T-helper 22 cell (primary cell): Measurements from ENCODE around the gene RGS3.

Experiments used
- DNase-seq: peaks from one replicate; pipeline ENCODE4 v3.0.0-alpha.2; 2020; ENCODE audit warnings: low read depth

The RGS3 gene

DNA sequence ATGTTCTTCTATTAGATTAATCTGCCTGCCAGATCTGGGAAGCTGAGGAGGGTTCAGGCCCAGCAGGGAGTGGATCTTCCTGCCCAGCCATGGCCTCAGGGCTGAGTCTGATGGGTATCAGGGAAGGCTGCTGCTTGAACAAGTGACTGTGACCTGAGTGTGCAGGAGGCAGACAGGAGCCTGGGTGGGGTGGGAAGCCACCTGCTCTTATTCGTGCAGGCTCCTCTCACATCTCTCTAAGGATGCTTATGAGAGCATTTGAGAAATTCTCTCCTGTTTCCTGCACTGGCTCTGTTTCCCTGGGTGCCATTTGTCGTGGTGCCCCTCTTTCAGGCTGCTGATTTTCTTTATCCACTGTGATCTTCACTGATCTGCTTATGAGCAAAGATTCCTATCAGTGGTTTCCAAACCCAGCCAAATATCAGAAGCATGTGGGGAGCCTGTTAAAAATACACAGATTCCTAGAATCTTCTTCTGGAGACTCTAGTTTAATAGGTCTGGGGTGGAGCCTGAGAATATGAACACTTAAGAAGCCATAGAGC, 2.1 kb downstream of the RGS3 start:
- no peak for DNase-seq

DNA sequence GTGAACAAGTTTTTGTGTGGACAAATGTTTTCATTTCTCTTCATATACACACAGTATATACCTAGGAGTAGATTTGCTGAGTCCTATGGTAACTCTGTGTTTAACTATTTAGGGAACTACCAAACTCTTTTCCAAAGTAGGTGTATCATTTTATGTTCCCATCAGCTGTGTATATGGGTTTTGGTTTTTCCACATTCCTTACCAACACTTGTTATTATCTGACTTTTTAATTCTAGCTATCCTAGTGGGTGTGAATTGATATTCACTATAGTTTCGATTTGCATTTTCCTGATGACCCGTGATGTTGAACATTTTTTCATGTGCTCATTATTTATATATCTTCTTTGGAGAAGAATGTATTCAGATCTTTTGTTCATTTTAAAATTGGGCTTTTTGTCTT, 3.7 kb downstream of the RGS3 start:
- no peak for DNase-seq

DNA sequence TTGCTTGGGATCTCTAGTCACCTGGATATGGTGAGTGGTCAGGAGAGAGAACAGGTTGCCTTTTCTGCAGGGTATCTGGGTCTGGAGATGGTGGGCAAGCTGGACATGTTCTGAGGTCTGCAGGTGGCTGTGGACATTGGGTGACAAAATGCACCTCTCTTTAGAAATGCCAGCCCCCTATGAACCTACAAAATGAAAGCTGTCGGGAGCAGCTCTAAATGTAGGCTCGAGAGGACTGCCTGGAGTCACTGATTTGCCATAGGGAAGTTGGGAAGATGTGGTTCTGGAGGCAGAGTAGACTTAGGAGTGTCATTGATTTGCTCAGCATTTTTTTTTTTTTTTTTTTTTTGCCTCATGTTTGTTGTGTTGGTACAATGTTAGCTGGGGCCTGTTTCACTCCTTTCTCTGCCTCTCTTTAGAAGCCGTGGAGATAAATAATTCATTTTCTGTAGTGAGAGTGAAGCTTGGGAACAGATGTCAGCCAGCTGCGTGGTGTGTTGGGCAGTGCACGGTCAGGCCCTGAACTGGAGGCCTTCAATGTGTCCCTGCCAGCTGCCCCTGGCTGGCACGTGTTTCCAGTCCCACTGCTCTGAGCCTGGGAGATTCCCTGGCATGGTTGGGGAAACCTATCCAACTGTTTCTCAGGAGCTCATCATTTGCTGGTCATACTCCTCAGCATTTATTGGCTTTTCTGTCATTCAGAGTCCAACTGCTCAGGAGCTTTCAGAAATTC, 5.4 kb downstream of the RGS3 start:
- no peak for DNase-seq

DNA sequence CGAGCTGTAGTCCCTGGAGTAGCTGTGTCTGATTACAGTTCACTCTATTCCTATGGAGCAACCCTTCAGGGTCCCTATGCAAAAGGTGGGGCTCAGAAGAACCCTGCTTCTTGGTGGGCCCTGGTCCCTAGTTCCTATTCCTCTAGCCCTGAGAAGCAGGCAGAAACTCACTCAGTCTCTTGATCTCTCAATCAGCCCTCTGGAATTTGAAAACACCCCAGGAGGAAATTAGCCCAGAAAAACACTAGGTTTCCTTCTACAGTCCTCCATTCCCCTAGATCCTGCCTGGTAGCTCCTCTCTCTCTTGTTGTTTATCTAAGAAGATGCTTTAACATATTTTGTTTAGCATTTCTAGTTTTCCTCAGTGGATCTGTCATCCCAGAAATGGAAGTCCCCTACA, 7.6 kb downstream of the RGS3 start:
- no peak for DNase-seq

DNA sequence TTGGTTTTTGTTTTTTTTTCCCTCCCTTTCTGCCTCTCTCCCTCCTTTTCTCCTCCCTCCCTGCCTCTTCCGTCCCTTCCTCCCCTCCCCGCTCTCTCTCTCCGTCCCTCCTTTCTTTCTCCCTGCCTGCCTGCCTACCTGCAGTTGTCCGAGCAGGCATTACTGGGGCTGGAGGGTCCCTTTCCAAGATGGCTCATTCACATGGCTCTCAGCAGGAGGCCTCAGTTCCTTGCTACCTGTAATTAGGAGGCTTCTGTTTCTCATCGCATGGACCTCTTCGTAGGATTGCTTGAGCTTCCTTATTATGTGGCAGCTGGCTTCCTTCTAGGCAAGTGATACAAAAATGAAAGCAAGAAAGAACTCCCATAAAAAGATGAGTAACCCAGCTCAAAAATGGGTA, 8.0 kb downstream of the RGS3 start:
- no peak for DNase-seq

DNA sequence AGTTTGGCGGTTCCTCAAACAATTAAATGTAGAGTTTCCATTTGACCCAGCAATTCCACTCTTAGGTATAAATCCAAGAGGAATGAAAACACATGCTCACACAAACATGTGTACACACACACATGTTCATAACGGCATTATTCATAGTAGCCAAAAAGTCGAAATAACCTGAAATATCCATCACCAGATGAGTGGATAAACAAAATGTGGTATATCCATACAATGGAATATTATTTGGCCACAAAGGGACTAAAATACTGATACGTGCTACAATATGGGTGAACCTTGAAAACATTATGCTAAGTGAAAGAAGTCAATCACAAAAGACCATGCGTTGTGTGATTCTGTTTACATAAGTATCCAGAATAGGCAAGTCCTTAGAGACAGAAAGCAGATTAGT, 8.7 kb downstream of the RGS3 start:
- no peak for DNase-seq

DNA sequence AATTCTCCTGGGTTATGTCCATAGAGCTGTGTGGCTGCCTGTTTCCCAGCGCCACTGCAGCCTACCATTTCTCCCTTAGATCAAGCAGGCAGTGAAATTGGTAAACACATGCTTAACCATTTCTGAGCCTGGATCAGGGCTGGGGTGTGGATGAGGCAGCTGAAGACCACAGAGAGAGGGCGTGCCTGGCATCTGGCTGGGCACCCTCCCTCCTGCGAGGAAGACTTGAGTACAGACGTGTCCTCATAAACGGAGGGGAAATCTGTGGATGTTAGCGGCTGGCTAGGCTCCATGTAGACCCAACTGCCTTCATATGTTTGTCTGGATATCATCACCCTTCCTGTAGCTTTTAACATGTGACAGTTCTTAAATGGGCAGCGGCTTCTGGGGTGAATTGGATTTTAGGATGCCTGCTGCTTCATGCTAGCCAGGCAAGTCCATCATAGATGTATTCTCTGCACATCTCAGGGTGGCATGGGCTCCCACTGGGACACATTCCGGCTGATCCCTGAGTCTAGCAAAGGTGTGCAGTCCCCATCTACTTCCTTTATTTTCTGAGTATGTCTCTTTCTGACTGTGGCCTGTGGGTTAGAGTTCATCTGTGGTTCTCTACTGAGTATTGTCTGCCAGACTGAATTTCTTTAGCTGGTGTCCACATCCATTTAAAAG, 11.0 kb downstream of the RGS3 start:
- no peak for DNase-seq

DNA sequence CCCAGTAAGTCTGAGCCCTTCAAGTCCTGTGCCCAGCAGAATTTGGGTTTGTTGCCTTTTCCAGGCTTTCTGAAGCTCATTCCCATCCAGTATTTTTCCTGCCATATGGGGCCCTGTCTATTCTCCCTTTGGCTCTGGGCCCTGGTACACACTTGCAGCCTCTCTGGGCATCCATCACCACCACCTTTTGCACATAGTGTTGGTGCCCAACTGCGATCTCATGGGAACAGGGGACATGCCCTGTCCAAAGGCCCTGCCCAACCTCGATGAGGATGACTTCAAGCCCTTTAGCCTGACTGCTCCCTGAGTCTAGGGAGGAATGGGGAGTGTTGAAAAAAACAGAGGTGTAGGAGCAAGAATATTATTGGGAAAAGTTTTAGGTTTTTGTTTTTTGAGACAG, 11.5 kb downstream of the RGS3 start:
- no peak for DNase-seq

DNA sequence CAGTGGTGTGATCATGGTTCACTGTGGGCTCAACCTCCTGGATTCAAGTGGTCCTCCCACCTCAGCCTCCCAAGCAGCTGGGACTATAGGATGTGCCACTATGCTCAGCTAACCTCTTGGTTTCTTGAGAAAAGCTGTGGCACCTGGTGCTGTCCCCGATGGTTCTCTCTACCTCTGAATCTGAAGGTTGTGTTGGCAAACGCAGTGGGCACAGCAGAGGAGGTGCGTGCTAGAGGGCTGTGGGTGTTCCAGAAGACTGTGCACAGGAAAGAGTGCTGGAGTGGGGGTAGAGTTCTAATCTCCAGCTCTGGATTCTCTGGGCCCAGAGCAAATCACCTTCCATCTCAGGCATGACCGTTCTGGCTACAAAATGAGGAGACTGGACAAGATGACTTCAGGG, 12.5 kb downstream of the RGS3 start:
- DNase-seq, result no peak

DNA sequence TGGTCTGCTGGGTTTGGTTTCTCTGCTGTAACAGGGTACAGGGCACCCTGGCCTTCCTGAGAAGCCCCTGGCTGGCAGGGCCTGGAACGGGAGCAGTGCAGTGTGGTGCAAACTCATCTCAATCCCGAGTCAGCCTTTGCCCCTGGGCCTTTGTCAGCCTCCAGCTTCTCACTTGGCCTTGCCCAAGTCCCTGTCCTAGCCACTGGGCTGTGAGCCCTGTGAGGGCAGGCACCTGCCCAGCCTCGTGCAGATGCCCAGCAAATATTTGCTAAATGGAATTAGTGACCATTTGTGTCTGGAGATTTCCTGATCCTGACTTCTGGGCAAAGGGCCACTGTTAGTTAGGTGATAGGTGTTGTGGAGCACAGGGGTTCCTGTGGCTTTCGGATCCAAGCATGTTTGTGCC, 13.0 kb downstream of the RGS3 start:
- no peak for DNase-seq

DNA sequence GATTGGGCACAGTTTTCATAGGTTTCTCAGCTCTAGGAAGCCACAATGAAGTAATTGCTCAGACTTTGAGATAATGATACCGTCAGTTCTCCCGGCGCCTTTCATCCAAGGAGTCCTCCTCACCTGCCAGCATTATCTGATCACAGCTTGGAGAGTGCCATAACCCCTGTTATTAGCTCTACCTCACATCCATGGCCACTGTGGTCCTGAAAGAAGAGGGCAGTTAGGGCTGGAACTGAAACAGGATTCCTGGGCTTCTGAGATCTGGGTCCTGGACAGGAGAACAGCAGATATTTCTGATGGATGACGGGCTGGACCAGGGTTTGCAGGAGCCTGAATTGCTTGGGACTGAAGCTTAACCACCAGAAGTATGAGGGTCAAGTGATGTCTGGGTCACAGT, 13.5 kb downstream of the RGS3 start:
- no peak for DNase-seq

DNA sequence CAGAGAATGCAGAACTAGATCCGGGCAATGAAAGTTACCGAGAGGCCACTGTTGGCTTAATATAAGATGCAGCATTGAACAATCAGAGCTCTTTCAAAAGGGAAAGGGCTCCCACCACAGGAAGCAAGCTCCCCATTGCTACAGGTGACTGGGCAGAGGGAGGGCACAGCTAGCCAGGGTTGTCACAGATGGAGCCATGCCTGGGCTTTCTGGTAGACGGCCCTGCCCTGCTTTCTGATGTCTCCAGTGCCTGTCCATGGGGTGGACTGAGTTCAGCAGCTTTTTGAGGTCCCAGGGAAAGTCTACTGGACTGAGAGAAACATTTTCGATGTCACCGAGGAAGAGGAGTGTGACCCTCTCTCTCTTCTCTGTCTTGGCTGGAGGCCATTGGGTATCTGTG, 14.1 kb downstream of the RGS3 start:
- DNase-seq, result no peak

DNA sequence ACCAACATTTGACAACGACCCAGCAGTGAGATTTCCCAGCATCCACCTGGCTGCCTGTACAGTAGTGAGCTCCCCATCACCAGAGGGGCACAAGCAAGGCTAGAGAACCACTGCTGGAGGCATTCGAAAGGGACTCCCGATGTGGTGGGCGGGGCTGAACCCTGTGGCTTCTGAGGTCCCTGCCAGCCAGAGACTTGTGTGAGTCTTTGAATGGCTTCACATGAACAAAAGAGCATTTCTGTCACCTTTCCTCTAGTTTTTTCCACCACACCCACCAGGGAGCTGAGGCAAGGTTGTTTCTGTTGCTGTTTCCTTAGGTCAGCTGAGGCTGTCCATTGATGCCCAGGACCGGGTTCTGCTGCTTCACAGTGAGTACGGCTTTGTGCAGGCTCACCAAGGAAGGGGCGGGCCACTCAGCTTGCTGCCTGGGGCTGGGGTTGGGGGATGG, 15.7 kb downstream of the RGS3 start:
- DNase-seq, result no peak

DNA sequence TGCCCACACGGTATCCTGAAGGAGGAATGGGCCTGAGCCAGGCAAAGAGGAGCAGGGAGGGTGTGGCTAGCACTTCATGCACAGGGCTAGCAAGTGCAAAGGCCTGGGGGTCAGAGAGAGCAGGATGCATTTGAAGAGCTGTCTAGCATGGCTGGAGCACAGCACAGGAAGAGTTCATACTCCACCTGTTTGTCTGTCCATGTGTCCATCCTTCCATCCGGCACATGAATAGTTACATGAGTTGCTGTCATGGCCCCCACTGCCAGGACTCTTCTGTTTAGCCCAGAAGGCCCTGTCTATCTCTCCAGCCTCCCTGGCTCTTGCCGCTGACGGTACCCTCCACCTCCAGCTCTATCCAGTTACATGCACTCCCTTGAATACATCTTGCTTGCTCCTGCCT, 17.1 kb downstream of the RGS3 start:
- no peak for DNase-seq

DNA sequence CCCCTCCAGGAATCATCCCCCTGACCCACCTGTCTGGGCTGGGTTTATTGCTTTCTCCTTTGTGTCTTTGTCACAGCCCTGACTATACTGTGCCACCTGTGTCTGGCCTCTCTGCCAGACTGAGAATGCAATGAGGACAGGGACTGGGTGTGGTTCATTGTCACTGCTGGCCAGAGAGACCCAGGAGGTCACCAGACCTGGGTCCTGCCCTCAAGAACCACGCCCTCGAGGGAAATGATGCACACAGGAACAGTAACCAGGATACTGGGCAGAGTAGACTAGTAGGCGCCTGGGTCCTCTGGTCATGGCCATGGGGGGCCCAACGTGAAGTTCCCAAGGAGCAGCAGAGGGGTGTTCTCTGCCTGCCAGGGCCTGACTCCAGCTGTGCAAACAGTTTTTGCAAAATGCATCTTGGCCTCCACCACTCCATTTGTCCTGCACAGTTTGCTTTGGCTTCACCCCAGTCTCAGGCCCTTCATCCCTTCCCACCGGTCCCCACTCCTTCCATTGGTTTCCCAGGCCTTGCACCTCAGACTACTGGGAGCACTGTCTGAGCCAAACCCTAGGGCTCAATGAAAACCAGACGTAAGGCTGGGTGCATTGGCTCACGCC, 17.8 kb downstream of the RGS3 start:
- no peak for DNase-seq

DNA sequence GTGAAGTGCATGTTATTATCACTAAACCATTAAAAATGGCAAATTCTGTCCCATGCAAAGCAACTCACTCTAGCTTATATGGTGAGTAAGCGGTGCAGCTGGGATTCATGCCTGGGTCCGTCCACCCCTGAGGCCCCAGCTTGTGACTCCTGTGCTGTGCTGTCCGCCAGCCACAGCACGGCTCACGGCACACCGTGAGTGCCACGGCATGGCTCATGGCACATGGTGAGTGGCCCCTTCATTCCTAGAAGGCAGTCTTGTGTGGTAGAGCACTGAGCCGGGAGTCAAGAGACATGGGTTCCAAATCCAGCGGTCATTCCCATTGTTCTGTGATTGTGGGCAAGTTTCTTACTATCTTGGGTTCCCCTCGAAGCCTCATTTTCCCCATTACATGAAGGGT, 18.8 kb downstream of the RGS3 start:
- DNase-seq, result no peak

DNA sequence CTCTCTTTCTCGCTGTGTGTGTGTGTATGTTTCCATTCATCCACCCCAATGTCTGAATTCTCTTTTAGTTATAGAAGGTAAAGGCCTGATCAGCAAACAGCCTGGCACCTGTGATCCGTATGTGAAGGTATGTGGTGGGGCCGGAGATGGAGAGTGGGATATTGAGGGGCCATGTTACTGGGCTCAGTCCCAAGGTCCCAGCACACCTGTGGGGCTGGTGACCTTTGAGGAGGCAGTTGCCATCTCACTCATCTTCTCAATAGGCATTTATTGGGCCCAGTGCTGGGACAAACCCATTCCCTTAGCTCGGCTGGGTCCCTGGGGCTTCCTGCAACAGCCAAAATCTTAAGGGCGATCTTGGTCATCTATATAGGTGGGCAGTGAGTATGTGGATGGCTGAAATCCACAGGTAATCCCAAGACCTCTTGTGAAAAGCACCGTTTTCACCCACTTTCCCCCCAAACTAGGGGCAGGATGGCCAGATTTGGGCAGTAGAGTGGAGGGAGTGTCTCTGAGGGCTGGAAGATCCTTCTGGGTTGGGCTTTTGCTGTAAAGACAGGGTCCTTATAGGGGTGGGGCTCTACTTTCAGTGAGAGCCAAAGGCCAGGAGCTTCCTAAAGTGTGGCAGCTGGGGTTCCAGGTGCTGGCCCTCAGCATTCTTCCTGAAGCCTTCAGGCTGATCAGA, 19.6 kb downstream of the RGS3 start:
- no peak for DNase-seq

DNA sequence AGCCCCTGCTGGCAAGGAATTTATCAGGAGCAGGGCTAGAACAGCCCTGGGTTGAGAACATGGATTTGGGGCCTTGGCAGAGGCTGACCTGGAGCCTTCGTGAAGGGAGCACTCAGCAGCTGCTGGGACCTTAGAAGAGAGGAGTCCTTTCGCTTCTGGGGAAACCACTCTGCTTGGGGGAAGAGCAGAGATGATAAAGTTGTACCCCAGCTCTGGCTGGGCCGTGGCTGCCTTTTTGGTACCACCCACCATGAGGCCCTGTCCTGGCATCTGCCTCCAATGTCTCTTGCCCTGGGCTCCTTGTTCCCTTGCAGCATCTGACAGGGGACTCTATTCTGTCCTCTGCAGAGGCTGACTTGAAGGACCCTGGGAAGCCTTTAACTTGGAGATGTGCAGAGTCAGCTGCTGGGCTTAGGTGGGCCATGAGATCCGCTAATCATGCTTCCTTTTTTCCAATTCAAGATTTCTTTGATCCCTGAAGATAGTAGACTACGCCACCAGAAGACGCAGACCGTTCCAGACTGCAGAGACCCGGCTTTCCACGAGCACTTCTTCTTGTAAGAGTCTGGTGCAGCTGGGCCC, 20.2 kb downstream of the RGS3 start:
- no peak for DNase-seq

DNA sequence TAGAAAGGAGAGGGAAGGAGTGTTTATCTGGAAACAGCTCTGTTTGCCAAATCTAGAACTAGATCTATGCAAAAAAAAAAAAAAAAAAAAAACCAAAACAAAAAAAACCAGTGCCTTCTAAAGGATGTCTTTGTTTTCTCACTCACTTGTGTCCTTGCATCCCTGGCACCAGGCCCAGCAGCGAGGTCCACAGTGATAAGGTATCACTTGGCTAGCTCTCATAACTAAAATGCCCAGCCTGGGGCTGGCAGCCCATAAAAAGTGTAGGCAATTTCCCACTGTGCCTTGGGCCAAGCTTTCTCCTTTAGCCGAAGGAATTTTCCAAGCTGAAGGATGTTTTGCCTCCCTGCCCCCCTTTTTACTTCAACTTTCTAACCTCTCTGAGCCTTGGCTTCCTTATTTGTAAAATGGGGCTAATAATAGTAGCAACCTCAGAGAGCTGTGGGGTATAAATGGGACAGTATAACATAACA, 20.8 kb downstream of the RGS3 start:
- DNase-seq, result no peak

DNA sequence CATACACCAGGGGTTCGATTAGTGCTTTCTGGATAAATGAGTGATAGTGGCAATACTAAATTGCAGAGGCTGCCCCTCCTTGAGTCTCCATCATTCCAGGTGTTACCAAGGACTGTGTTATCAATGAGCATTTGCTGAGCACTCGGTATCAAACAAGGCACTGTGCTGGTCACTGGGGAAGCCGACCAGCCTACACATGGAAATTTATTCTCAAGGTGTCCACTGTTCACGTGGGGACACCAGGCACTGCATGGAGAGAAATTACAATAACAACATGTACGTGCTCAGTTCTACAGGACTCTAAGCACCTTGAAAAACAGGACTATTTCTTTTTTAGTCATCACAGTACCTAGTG, 22.2 kb downstream of the RGS3 start:
- no peak for DNase-seq

DNA sequence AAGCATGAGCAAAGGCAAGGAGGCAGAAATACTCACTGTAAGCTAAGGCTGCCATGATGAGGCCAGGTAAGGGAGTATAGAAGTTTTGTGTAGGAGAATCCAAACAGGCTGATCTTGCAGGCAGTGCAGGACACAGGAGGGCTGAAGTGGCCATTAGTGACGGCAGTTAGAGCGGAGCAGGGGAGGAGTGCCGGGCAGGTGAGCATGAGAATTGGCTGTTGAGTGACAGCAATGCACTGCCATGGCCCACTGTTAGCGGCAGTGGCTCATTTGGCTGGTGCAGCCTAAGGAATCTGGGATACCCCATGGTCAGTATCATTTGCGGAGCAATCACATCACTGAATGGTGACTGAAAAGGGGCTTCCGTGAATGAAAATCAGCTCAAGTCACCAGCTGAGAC, 22.8 kb downstream of the RGS3 start:
- DNase-seq, result no peak

DNA sequence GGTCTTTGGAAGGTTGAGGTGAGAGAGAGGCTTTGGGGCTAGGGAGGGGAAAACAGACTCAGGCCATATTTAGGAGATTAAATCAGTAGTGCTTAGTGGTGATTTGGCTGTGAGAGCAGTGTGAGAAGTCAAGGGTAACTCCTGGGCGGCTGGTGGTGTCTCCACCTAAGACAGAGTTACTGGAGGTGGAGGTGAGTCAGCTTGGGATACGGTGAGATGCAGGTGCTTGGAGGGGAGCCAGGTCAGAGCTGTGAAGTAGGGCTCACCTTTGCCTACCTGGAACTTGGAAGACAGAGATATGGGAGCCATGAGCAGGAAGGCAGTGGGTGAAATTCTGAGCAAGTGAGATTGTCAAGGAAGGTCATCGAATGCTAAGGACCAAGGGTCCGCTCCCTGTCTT, 24.5 kb downstream of the RGS3 start:
- DNase-seq, result no peak
